Right cardiac atrium (tissue), 5 donors: ENCODE measurements around the gene EN1. TPM values are rescaled to one million over a fixed set of nuclear protein-coding genes. Genes with fewer than 3 reads are reported as not detected.

Source experiments
- ATAC-seq, 2 donors: fragments of 200-7000 bp; cut with Tn5 transposase; one replicate each; pipeline versions ENCODE4 v1.8.0 to v1.9.1; 2020; ENCODE audit warnings: moderate library complexity in 2 of 2, mild to moderate bottlenecking in 1 of 2
- DNase-seq, 3 donors: peaks; one replicate each; pipeline ENCODE4 v3.0.0-alpha.2; 2020
- H3K27ac ChIP-seq: one replicate; pipeline ENCODE4 v1.5.1; 2013; ENCODE audit warnings: mild to moderate bottlenecking, low read length, control low read depth, moderate library complexity
- H3K27me3 ChIP-seq: one replicate; pipeline ENCODE4 v1.6.1; 2013; ENCODE audit not compliant: control insufficient read depth, insufficient read depth
- H3K4me1 ChIP-seq: one replicate; pipeline ENCODE4 v1.6.1; 2013; ENCODE audit warnings: low read length; ENCODE audit not compliant: control insufficient read depth, insufficient read depth
- H3K4me3 ChIP-seq: one replicate; pipeline ENCODE4 v1.5.1; 2013; ENCODE audit warnings: low read length, control low read depth
- H3K9me3 ChIP-seq: one replicate; pipeline ENCODE4 v1.6.1; 2013; ENCODE audit warnings: low read length; ENCODE audit not compliant: control insufficient read depth
- WGBS: extraction: QIAGEN DNeasy Blood & Tissue Kit; methylation state at CpG from one replicate; pipeline ENCODE4 v1.1.7; 2013; 5-methylcytosine and 5-hydroxymethylcytosine counted together
- intact Hi-C, 4 donors: fragments of 100-400 bp; cut with DNase I; formaldehyde crosslinking; loops; one replicate each; pipeline versions ENCODE4 v1.11.0 to v1.14.0; 2022 to 2023
- polyA plus RNA-seq: library from polyadenylated mRNA; stranded (reverse); fragments of 200-250 nt; gene quantifications from one replicate; pipeline ENCODE4 v1.2.3, GENCODE V29; 2013
- total RNA-seq, 4 donors: library from RNA; stranded (reverse); fragmentation: NEBNext Ultra II Directional; extraction: Animal tissue kit (Norgen Biotek cat#: 25700); gene quantifications; one replicate each; pipeline ENCODE4 v1.2.1, GENCODE V29; 2021
- donor health status: healthy with polysubstance abuse.
- donor health status: DM: no; HTN: yes; CAD: no.
- donor health status: DM: no; HTN: no; CAD: no.
- donor health status: DM: no; HTN: yes; CAD: no; lungs with severe emphysema.
- donor health status: DM: yes; HTN: yes; CAD: no.

EN1 gene
- total and polyA plus RNA-seq, 5 donors: not detected

DNA sequence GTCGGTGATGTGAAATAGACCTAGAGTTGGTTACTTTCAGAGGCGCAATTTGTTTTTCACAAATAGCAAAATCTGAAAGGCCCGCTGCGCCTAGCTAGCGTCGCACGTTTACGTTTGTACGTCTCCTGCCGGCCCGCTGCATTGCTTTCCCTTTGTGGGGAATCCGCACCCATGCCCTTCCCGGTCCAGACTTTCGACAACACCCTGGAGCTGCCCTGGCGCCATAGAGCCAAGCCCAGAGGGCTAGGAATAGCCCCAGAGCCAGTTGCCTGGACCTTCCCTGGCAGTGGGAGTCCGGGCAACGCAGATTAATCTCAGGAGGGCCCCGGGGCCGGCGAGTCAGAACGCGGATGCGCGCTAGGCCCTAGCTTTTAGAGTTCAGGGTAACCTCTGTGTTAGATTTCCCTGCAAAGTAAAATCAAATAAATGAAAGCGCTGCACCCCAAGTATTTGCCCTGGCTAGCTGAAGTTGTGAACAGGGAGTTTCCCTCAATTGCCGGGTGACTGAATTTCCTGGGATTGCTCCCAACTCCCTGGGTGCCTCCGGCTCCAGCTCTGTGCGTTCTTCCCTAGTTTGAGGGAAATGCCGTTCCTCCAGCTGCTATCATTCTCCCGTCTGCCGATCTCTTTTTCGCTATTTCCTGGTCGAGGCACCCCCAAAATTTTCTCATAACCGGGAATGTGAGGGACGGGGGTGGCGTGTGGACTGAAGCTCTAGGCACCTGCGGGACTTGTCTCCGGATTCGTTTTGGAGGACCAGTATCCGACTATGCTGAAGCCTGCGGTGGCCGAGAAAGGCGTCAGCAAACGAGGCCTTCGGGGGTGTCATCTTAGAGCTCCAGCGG lies 1.2 kb upstream of the EN1 start:
- 4% methylated on average over 46 of the region's 46 CpGs for WGBS
- intact Hi-C loops: no loop called here
- no peak for DNase-seq

GRCh38 chr2:118847762-118848172 lies 319 bp upstream of the EN1 start:
- H3K9me3 ChIP-seq: no peaks in the 10 kb centered on the region
- no peak for ATAC-seq
- WGBS: 3% methylated on average over 35 of the region's 35 CpGs

More for the DNA sequence above, 1.2 kb upstream of the EN1 start:
- no peaks in the 10 kb centered on the region for H3K4me1 ChIP-seq
- H3K4me3 ChIP-seq: no peak overlapping the region
- no peak for ATAC-seq
- no peaks in the 10 kb centered on the region for H3K9me3 ChIP-seq
- H3K27ac ChIP-seq: no peak overlapping the region
- H3K27me3 ChIP-seq: peaks cover 4% of the 10 kb centered on the region

DNA sequence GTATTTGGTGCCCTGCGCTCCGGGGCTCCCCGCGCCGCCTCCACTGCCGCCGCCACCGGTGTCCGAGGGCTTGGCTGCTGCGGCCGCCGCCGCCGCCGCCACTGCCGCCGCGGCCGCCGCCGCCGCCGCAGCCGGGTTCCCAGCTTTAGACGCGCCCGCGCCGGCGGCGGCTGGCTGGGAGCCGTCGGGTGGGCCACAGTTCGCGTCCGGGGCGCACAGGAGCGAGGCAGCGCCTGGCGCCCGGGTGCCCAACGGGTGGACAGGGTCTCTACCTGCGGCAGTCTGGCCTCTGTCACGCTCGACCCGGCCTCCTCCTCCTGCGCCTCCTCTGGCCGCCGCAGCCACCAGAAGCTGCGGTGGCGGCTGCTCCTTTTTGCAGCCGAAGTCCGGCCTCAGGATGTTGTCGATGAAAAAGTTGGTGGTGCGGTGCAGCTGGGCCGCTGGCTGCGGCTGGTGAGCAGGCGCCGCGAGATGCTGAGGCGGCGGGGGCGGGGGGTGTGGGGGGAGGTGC lies 951 bp downstream of the EN1 start:
- no peaks in the 10 kb centered on the region for H3K9me3 ChIP-seq
- ATAC-seq (no peak), DNase-seq (no peak)
- peaks cover 4% of the 10 kb centered on the region for H3K4me1 ChIP-seq
- peaks cover 4% of the 10 kb centered on the region for H3K27me3 ChIP-seq
- 2% methylated on average over 62 of the region's 63 CpGs for WGBS
- H3K27ac ChIP-seq: no peak overlapping the region
- intact Hi-C loops: no loop called here
- H3K4me3 ChIP-seq: peak overlapping the region; percentile 34

More at GRCh38 chr2:118847762-118848172, 319 bp upstream of the EN1 start:
- peaks cover 2% of the 10 kb centered on the region for H3K4me1 ChIP-seq
- DNase-seq: peak in 1 of 3 donors; percentile 26
- peaks cover 4% of the 10 kb centered on the region for H3K27me3 ChIP-seq
- H3K4me3 ChIP-seq: peak overlapping the region; percentile 34
- no peak overlapping the region for H3K27ac ChIP-seq
- intact Hi-C loops: no loop called here

DNA sequence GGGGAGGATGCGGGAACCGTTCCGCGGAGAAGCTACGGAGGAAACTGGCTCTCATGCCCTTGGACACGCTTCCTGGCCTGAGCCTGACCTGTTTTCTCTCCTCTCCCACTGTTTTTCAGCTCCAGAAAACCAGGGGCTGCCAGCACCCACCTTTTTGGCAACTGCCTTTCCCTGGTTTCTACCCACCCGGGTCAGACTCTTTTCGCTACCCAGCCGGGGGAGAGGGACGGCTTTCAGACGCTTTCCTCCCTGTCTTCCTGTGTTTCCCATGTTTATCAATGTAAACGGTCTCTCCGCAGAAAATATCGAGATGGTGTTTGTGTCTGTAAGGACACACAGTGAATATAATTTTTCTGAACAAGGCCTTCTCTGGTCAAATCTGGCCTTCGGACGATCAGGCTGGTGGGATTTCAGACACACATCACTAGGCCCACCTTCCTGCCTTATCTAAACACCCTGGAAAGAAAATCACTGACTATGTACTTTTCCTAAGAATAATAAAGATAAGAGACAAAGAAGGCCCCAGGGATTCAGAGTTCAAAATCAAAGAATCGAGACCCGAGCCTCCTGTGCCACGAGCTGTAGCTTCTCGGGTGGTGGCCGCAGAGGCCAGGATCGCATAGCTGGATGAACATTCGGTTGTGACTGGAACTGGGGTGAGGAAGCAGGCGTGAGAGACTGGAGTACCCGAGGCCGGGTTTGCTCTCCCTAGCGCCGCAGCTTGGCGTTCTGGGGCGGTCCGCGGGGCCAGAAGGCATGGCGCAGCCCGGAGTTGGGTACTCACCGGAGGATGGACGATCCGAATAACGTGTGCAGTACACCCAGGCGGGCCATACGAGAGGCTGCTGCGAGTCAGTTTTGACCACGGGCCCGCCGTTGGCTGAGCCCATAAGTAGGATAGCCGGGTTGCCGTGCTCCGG lies 1.7 kb downstream of the EN1 start:
- Histone ChIP-seq H3K4me1 (peaks cover 4% of the 10 kb centered on the region), H3K27ac (no peak overlapping the region), H3K4me3 (no peak overlapping the region), H3K27me3 (no peaks in the 10 kb centered on the region), H3K9me3 (no peaks in the 10 kb centered on the region)
- intact Hi-C loops: no loop called here
- WGBS: 8% methylated on average over 47 of the region's 47 CpGs
- DNase-seq (no peak), ATAC-seq (no peak)

- Histone ChIP-seq H3K27me3 (no peaks in the 10 kb centered on the region), H3K4me3 (no peak overlapping the region), H3K9me3 (no peaks in the 10 kb centered on the region), H3K27ac (no peak overlapping the region), H3K4me1 (peaks cover 4% of the 10 kb centered on the region)
- DNase-seq (no peak), ATAC-seq (no peak)
- intact Hi-C loops: no loop called here
- 5% methylated on average over 43 of the region's 43 CpGs for WGBS
Observed at GRCh38 chr2:118845005-118845521, 2.4 kb downstream of the EN1 start.

DNA sequence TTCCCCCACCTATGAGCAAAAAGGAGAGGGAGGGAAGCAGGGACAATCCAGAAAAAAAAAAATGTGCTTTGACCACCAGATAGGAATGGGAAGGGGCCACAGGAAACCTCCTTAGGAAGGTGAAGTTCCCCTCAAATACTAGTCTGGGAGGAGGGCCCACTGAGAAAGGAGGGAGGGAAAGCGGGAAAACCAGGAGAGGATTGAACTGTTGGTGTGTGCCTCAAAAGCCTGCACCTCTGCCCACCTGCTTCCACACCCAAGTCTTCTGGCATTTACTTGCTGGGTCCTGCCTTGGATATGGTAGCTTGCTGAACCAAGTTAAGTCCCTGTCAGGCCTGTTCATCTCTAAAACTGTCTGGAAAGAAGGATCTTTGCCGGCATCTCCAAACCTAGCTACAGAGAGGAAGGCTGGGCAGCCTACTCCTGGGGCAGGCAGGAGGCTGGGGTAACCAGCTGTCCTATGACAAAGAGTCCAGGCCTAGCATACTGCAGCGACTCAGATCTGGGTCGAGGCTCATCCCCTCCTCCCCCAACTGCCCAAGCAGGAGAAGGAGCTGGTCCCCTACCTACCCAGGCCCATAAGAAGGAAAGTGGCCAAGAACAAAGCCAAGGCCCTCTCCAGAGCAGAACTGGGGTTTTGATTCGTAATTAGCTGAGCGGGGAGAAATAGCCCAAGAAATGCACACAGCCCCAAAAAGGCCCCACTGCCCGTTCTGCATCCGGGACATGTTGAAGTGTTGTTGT lies 3.0 kb downstream of the EN1 start:
- no peak overlapping the region for H3K4me3 ChIP-seq
- intact Hi-C loops: no loop called here
- DNase-seq (no peak), ATAC-seq (no peak)
- no peaks in the 10 kb centered on the region for H3K27me3 ChIP-seq
- peaks cover 4% of the 10 kb centered on the region for H3K4me1 ChIP-seq
- 18% methylated on average over 8 of the region's 8 CpGs for WGBS
- H3K9me3 ChIP-seq: no peaks in the 10 kb centered on the region
- no peak overlapping the region for H3K27ac ChIP-seq

DNA sequence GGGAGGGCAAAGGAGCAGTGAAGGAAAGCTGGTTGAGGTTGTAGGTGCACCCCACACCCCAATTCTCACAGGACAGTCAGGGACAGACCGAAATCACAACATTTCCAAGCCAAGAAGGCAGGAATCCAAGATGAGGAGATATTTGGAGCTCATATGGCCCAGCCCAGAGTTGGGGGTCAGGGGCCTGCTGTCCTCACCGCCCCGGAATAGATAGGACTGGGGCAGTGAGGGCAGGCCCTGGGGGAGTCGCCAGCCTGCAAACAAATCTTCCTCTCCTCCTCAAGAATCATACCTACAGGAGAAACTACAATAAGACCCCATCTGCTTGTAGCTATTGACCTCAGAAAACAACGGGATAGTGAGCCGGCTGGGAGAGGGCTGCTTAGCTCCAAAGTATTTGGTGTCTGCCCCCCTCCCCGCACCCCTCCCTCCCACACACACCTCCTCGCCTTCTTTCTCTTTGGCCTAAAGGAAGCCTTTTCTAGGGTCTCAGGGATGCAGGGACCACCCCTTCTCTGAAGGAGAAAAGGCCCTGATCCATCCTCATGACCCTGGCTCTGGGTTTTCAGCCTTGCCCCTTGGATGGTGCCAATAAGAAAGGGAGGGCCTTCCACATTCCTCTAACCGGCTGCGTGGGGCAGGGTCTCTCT lies 3.8 kb downstream of the EN1 start:
- intact Hi-C loops: no loop called here
- Histone ChIP-seq H3K4me1 (peaks cover 4% of the 10 kb centered on the region), H3K27ac (no peak overlapping the region), H3K4me3 (no peak overlapping the region), H3K9me3 (no peaks in the 10 kb centered on the region), H3K27me3 (no peaks in the 10 kb centered on the region)
- WGBS: 24% methylated on average over 10 of the region's 10 CpGs
- ATAC-seq: no peak
- DNase-seq: no peak

DNA sequence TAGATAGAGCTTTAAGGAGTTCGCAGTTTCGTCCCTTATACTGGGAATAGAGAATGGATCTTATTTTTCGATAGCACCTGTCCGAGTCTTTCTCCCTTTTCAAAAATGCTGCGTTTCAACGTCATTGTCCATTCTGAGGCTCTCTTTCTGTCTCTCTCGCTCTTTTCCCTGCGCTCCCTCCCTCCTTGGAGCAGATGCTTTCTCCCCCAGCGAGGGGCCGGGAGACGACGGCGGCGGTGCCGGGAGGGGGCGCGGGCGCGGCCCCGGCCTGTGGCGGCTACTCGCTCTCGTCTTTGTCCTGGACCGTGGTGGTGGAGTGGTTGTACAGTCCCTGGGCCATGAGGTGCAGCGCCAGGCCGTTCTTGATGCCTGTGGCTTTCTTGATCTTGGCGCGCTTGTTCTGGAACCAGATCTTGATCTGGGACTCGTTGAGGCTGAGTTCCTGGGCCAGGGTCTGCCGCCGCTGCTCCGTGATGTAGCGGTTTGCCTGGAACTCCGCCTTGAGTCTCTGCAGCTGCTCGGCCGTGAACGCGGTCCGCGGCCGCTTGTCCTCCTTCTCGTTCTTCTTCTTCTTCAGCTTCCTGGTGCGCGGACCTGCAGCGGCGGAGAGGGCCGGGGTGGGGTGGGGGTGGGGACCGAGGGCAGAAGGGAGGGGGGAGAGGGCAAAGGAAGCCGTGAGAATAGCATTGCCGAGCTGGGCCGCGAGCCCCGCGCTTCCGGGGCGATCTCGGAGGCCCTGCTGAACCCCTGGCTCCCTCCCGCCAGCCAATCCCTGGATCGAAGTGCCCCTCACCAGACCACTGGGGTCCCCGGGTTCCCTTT lies 4.6 kb downstream of the EN1 start:
- peaks cover 4% of the 10 kb centered on the region for H3K4me1 ChIP-seq
- no peak for DNase-seq
- H3K9me3 ChIP-seq: no peaks in the 10 kb centered on the region
- H3K27ac ChIP-seq: no peak overlapping the region
- H3K27me3 ChIP-seq: no peaks in the 10 kb centered on the region
- ATAC-seq: no peak
- intact Hi-C loops: no loop called here
- peak overlapping the region; percentile 27 for H3K4me3 ChIP-seq
- 3% methylated on average over 60 of the region's 60 CpGs for WGBS

- Histone ChIP-seq H3K27ac (no peak overlapping the region), H3K27me3 (no peaks in the 10 kb centered on the region), H3K9me3 (no peaks in the 10 kb centered on the region), H3K4me1 (peaks cover 4% of the 10 kb centered on the region), H3K4me3 (peak overlapping the region; percentile 27)
- no peak for DNase-seq
- intact Hi-C loops: no loop called here
- WGBS: 7% methylated on average over 47 of the region's 47 CpGs
- ATAC-seq: no peak
Observed at GRCh38 chr2:118841828-118842461, 5.5 kb downstream of the EN1 start.
